Measurements from ENCODE around the gene SRGAP1. TPM values are rescaled to one million over a fixed set of nuclear protein-coding genes. Genes with fewer than 3 reads are reported as not detected.
A peak's percentile ranks its signal among the peaks of the same experiment; 100 is the strongest.

Gene SRGAP1
- polyA plus RNA-seq, 1 donor (not counting 4 experiments of a cell fraction or from before 2014, with no cell fraction given), result 4.5 TPM

- Histone ChIP-seq H3K27ac (ENCODE audit: control insufficient read depth, insufficient read depth, low read length) (peak overlapping the region; percentile 38), H4K20me1 (ENCODE audit: control insufficient read depth, extremely low read depth, insufficient read depth, low read length) (no peaks in the 10 kb centered on the region), H3K27me3 (ENCODE audit: control insufficient read depth, extremely low read depth, insufficient read depth, low read length) (no peaks in the 10 kb centered on the region), H3K4me3 (ENCODE audit: control insufficient read depth in 2 of 3, extremely low read depth in 1 of 3, insufficient read depth in 2 of 3, low read depth in 1 of 3, low read length in 3 of 3) (no peak overlapping the region), H3K79me2 (ENCODE audit: control insufficient read depth, insufficient read depth, low read length) (peaks cover 42% of the 10 kb centered on the region), H3K9ac (ENCODE audit: control insufficient read depth, extremely low read depth, insufficient read depth, low read length) (no peak overlapping the region), H3K4me2 (ENCODE audit: control insufficient read depth, extremely low read depth, insufficient read depth, low read depth, low read length) (no peak overlapping the region), H2AFZ (ENCODE audit: control insufficient read depth, low read length) (no peak overlapping the region), H3K4me1 (ENCODE audit: control insufficient read depth, extremely low read depth, insufficient read depth, low read length) (peaks cover 68% of the 10 kb centered on the region), H3K36me3 (ENCODE audit: control insufficient read depth in 2 of 2, extremely low read depth in 1 of 2, insufficient read depth in 2 of 2, low read length in 2 of 2) (peaks cover 0 to 3% of the 10 kb centered on the region in 2 experiments), H3K9me1 (ENCODE audit: control insufficient read depth, extremely low read depth, insufficient read depth, low read length) (no peaks in the 10 kb centered on the region), H3K9me3 (ENCODE audit: control insufficient read depth, low read depth, low read length) (no peaks in the 10 kb centered on the region)
- TF ChIP-seq EZH2 (IDR thresholded peaks at IDR 0.05; ENCODE audit: low read length), result no peak
- TF ChIP-seq CTCF (optimal IDR thresholded peaks at IDR 0.05 in 1 of 3, IDR thresholded peaks at IDR 0.05 in 1 of 3, conservative IDR thresholded peaks at IDR 0.05 in 1 of 3; ENCODE audit: extremely low read depth in 1 of 3, insufficient read depth in 2 of 3, low read length in 3 of 3), result no peak
- no peak for FAIRE-seq
- no peak for DNase-seq (ENCODE audit: low read depth, low spot score)
- dilution Hi-C loops (cut with MboI; ENCODE audit: extremely low pct_ligation_motif_present, low sequenced_read_pairs), result no loop called here
Measured at GRCh38 chr12:63919756-63920155, 75.3 kb downstream of the SRGAP1 start.

- H3K27me3 ChIP-seq (ENCODE audit: control insufficient read depth, extremely low read depth, insufficient read depth, low read length), result no peaks in the 10 kb centered on the region
- no peaks in the 10 kb centered on the region for H3K9me1 ChIP-seq (ENCODE audit: control insufficient read depth, extremely low read depth, insufficient read depth, low read length)
- H3K27ac ChIP-seq (ENCODE audit: control insufficient read depth, insufficient read depth, low read length), result no peak overlapping the region
- peaks cover 45% of the 10 kb centered on the region for H3K79me2 ChIP-seq (ENCODE audit: control insufficient read depth, insufficient read depth, low read length)
- H3K4me3 ChIP-seq (ENCODE audit: control insufficient read depth in 2 of 3, extremely low read depth in 1 of 3, insufficient read depth in 2 of 3, low read depth in 1 of 3, low read length in 3 of 3), result no peak overlapping the region
- no peak overlapping the region for H2AFZ ChIP-seq (ENCODE audit: control insufficient read depth, low read length)
- no peak overlapping the region for H3K9ac ChIP-seq (ENCODE audit: control insufficient read depth, extremely low read depth, insufficient read depth, low read length)
- FAIRE-seq, result no peak
- peaks cover 0 to 3% of the 10 kb centered on the region in 2 experiments for H3K36me3 ChIP-seq (ENCODE audit: control insufficient read depth in 2 of 2, extremely low read depth in 1 of 2, insufficient read depth in 2 of 2, low read length in 2 of 2)
- H3K4me2 ChIP-seq (ENCODE audit: control insufficient read depth, extremely low read depth, insufficient read depth, low read depth, low read length), result no peak overlapping the region
- dilution Hi-C loops (cut with MboI; ENCODE audit: extremely low pct_ligation_motif_present, low sequenced_read_pairs), result no loop called here
- DNase-seq (ENCODE audit: low read depth, low spot score), result no peak
- peaks cover 57% of the 10 kb centered on the region for H3K4me1 ChIP-seq (ENCODE audit: control insufficient read depth, extremely low read depth, insufficient read depth, low read length)
- H4K20me1 ChIP-seq (ENCODE audit: control insufficient read depth, extremely low read depth, insufficient read depth, low read length), result no peaks in the 10 kb centered on the region
- H3K9me3 ChIP-seq (ENCODE audit: control insufficient read depth, low read depth, low read length), result no peaks in the 10 kb centered on the region
- TF ChIP-seq EZH2 (IDR thresholded peaks at IDR 0.05; ENCODE audit: low read length) (no peak), CTCF (optimal IDR thresholded peaks at IDR 0.05 in 1 of 3, IDR thresholded peaks at IDR 0.05 in 1 of 3, conservative IDR thresholded peaks at IDR 0.05 in 1 of 3; ENCODE audit: extremely low read depth in 1 of 3, insufficient read depth in 2 of 3, low read length in 3 of 3) (no peak)
Measured at GRCh38 chr12:63921157-63921556, 76.7 kb downstream of the SRGAP1 start.
